Mammary epithelial cell (primary cell): ENCODE data around the gene ADSS2.
"Not testable (repeated sequence)": the region's sequence is repeated elsewhere in the genome, so short reads cannot be mapped to it uniquely, and the experiment has no call there.

Experiments used
- EZH2 ChIP-seq: IDR thresholded peaks from 2 replicates; pipeline ENCODE4 v1.6.1; 2012; ENCODE audit warnings: low read length, inconsistent platforms, borderline replicate concordance
- TF ChIP-seq, protein P1 (sequence below), 2 donors: IDR thresholded peaks in 1 of 2; conservative IDR thresholded peaks in 1 of 2; 2 replicates each; pipeline ENCODE4 v1.5.1; 2011 to 2012; ENCODE audit warnings: inconsistent platforms in 2 of 2, low read length in 2 of 2, mild to moderate bottlenecking in 2 of 2, control low read depth in 1 of 2, low read depth in 1 of 2; ENCODE audit not compliant: insufficient read depth in 1 of 2; ENCODE audit errors: extremely low read depth in 1 of 2

DNA sequence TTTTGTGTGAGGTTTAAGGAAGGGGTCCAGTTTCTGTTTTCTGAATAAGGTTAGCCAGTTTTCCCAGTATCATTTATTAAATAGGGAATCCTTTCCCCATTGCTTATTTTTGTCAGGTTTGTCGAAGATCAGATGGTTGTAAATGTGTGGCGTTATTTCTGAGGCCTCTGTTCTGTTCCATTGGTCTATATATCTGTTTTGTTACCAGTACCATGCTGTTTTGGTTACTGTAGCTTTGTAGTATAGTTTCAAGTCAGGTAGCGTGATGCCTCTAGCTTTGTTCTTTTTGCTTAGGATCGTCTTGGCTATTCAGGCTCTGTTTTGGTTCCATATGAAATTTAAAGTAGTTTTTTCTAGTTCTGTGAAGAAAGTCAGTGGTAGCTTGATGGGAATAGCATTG, 48.8 kb upstream of the ADSS2 start:
- not testable (repeated sequence) for TF ChIP-seq EZH2
- TF ChIP-seq, protein P1, sequence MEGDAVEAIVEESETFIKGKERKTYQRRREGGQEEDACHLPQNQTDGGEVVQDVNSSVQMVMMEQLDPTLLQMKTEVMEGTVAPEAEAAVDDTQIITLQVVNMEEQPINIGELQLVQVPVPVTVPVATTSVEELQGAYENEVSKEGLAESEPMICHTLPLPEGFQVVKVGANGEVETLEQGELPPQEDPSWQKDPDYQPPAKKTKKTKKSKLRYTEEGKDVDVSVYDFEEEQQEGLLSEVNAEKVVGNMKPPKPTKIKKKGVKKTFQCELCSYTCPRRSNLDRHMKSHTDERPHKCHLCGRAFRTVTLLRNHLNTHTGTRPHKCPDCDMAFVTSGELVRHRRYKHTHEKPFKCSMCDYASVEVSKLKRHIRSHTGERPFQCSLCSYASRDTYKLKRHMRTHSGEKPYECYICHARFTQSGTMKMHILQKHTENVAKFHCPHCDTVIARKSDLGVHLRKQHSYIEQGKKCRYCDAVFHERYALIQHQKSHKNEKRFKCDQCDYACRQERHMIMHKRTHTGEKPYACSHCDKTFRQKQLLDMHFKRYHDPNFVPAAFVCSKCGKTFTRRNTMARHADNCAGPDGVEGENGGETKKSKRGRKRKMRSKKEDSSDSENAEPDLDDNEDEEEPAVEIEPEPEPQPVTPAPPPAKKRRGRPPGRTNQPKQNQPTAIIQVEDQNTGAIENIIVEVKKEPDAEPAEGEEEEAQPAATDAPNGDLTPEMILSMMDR (conservative IDR thresholded peaks at IDR 0.05 in 1 of 2, IDR thresholded peaks at IDR 0.05 in 1 of 2; ENCODE audit: extremely low read depth in 1 of 2, insufficient read depth in 1 of 2, low read depth in 1 of 2, low read length in 2 of 2), result not testable (repeated sequence)
